WERI-Rb-1 (cell line): ENCODE measurements around the gene IQGAP3.

ENCODE experiments used
- DNase-seq: peaks from one replicate; pipeline ENCODE4 v3.0.0-alpha.2; 2020
- H3K27ac ChIP-seq: fragments of 250-450 bp; sonication (Bioruptor Pico); 2 replicates; pipeline ENCODE4 v1.5.1; 2020; ENCODE audit warnings: mild to moderate bottlenecking, moderate library complexity
- H3K27me3 ChIP-seq: fragments of 250-450 bp; sonication (Bioruptor Pico); 2 replicates; pipeline ENCODE4 v1.5.1; 2021; ENCODE audit warnings: mild to moderate bottlenecking, low read depth, moderate library complexity; ENCODE audit not compliant: insufficient read depth, severe bottlenecking
- H3K36me3 ChIP-seq: fragments of 250-450 bp; sonication (Bioruptor Pico); 2 replicates; pipeline ENCODE4 v1.5.1; 2020; ENCODE audit warnings: mild to moderate bottlenecking, moderate library complexity
- H3K4me3 ChIP-seq: 2 replicates; pipeline ENCODE4 v1.5.1; 2011; ENCODE audit warnings: low read depth, mild to moderate bottlenecking, control low read depth, low read length
- H3K9me3 ChIP-seq: fragments of 250-450 bp; sonication (Bioruptor Pico); 2 replicates; pipeline ENCODE4 v1.5.1; 2021; ENCODE audit warnings: mild to moderate bottlenecking, moderate library complexity; ENCODE audit not compliant: severe bottlenecking
- CTCF ChIP-seq: IDR thresholded peaks from 2 replicates; pipeline ENCODE4 v1.5.1; 2011; ENCODE audit warnings: low read depth, mild to moderate bottlenecking, control low read depth, inconsistent platforms, low read length

IQGAP3 gene

GRCh38 chr1:156543066-156543465, 29.3 kb downstream of the IQGAP3 start:
- no peaks in the 10 kb centered on the region for H3K27me3 ChIP-seq
- H3K9me3 ChIP-seq: no peaks in the 10 kb centered on the region
- peaks cover 75% of the 10 kb centered on the region for H3K36me3 ChIP-seq
- no peak for TF ChIP-seq CTCF
- no peak overlapping the region for H3K27ac ChIP-seq
- DNase-seq: no peak
- no peak overlapping the region for H3K4me3 ChIP-seq

DNA sequence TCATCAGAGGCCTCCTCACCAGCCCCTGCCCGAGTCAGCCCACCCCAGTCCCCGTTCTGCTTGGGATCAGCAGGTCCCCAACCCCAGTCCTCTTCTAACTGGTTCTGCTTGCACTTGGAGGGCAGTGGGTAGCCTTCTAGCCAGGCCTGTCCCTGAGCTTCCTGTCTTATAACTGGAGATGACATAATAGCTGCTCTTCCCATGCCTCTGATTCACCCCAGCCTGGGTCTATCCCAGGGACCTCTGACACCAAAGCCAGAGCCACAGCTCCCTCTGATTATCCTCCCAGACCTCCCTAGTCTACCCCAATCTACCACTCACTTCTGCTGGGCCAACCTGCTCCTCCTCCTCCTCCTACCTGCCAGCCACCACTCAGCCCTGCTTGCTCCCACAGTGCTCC, 31.4 kb downstream of the IQGAP3 start:
- Histone ChIP-seq H3K9me3 (no peaks in the 10 kb centered on the region), H3K4me3 (no peak overlapping the region), H3K27me3 (no peaks in the 10 kb centered on the region), H3K27ac (no peak overlapping the region), H3K36me3 (peaks cover 69% of the 10 kb centered on the region)
- no peak for DNase-seq
- TF ChIP-seq CTCF: no peak

DNA sequence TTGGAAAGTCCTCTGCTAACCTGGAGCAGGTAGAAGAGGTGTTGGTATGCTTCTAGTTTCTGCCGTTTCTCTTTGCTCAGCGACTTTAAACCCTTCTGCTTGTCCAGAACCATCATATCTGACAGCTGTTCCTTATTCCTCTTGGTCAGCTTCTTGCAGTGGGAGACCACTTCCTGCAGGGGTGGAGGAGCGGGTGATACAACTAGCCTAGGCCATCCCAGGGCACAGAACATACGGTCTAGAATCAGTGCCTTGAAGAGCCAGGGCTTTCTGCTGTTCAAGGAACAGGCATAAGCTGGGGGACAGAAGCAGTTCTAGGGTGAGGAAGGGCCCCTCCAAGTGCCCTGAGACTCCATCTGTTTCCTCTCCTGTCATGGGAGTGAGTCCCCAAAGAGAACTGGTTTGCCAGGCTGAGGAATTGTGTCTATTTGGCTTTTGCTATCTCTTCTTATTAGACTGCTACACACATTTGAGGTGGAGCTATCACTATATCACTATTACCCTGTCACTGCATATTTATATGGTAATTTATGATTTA, 32.5 kb downstream of the IQGAP3 start:
- Histone ChIP-seq H3K36me3 (peaks cover 76% of the 10 kb centered on the region), H3K27ac (no peak overlapping the region), H3K4me3 (no peak overlapping the region), H3K27me3 (no peaks in the 10 kb centered on the region), H3K9me3 (no peaks in the 10 kb centered on the region)
- TF ChIP-seq CTCF: no peak
- no peak for DNase-seq

DNA sequence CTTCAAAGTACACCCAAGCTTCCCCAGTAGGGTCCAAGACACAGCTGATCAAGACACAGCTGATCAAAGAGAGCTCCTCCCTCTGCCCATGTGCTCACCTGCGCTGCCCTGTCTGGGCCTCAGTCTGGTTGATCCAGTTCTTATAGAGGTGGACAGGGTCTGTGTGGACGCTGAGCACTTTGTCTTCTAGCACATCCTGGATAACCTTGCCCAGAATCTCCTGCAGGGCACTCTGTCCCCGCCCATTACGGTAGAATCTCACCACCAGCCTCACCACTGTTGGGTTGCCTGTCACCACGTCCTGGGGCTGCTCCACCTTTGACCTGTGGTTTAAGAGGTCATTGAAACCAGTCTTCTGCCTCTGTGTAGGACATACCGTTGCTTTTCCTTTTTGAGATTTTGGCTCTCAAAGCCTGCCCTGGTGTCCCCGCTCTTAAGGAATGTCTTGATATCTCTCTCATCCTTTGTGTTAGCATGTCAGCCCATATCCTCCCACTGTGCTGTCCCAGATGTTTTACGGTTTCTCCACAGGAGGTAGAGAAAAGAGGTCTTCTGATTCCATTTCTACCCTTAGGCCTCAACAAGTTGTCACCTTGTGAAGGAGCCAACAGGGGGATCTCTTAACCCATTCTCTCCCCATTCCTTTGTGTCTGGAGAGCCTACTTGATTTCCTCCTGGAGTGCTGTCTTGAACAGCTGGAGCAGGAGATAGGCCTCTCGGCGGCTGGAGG, 33.5 kb downstream of the IQGAP3 start:
- no peak for TF ChIP-seq CTCF
- Histone ChIP-seq H3K27ac (no peak overlapping the region), H3K36me3 (peaks cover 84% of the 10 kb centered on the region), H3K4me3 (no peak overlapping the region), H3K27me3 (no peaks in the 10 kb centered on the region), H3K9me3 (no peaks in the 10 kb centered on the region)
- no peak for DNase-seq

DNA sequence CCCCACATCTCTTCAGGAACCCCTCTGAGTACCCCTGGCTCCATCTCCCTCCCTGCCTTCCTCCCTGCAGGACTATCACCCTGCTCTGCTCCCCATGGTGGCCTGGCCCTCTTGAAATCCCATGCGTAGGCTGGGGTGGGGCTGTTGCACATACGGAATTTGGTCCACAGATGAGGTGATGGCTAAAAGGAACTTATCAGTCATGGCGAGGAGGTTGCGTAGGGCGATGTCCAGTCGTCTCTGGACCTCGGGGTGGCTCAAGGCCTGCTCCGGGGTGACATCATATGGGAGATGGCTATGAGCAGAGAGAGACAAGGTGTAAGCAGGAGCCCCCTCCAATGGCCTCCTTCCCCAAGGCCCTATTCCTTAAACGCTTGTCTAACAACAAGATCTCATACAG, 35.3 kb downstream of the IQGAP3 start:
- H3K27ac ChIP-seq: no peak overlapping the region
- no peaks in the 10 kb centered on the region for H3K9me3 ChIP-seq
- no peaks in the 10 kb centered on the region for H3K27me3 ChIP-seq
- peaks cover 84% of the 10 kb centered on the region for H3K36me3 ChIP-seq
- no peak for DNase-seq
- no peak overlapping the region for H3K4me3 ChIP-seq
- no peak for TF ChIP-seq CTCF

GRCh38 chr1:156534424-156535060, 37.8 kb downstream of the IQGAP3 start:
- Histone ChIP-seq H3K36me3 (peaks cover 88% of the 10 kb centered on the region), H3K9me3 (no peaks in the 10 kb centered on the region), H3K27me3 (no peaks in the 10 kb centered on the region), H3K27ac (no peak overlapping the region), H3K4me3 (no peak overlapping the region)
- TF ChIP-seq CTCF: no peak
- no peak for DNase-seq
